Uterus (tissue), 2 donors: ENCODE results near the gene BIN2.

Source experiments
- POLR2A ChIP-seq, 2 donors: fragments of 450-650 bp; IDR thresholded peaks; one replicate each; pipeline ENCODE4 v1.6.1; 2016; ENCODE audit warnings: antibody characterized with exemption in 2 of 2, mild to moderate bottlenecking in 1 of 2, moderate library complexity in 1 of 2
- TF ChIP-seq, protein P1 (sequence below), 4 experiments: fragments of 200-600 bp in 2 of 4; fragments of 450-650 bp in 2 of 4; sonication (generic) in 2 of 4; IDR thresholded peaks; one replicate each; pipeline ENCODE4 v1.5.1; 2016 to 2019; ENCODE audit warnings: antibody characterized with exemption in 4 of 4, mild to moderate bottlenecking in 2 of 4, moderate library complexity in 1 of 4

DNA sequence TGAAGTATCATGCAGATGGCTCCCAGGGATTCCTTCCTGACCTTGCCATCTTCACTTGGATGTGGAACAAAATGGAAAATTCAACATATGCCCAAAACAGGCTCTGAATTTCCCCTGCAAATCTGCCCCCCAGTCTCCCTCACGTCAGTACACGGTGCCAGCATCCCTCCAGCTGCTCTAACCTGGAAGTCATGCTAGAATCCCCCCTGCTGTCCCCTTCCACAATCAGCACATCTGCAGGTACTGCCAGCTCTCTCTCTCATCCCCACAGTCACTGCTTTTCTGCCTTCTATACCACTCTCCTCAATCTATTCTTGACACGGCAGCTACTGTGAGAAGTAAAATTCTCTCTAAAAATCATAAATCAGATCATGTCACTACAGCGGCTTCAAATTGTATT lies 45.6 kb upstream of the BIN2 start:
- TF ChIP-seq, protein P1, sequence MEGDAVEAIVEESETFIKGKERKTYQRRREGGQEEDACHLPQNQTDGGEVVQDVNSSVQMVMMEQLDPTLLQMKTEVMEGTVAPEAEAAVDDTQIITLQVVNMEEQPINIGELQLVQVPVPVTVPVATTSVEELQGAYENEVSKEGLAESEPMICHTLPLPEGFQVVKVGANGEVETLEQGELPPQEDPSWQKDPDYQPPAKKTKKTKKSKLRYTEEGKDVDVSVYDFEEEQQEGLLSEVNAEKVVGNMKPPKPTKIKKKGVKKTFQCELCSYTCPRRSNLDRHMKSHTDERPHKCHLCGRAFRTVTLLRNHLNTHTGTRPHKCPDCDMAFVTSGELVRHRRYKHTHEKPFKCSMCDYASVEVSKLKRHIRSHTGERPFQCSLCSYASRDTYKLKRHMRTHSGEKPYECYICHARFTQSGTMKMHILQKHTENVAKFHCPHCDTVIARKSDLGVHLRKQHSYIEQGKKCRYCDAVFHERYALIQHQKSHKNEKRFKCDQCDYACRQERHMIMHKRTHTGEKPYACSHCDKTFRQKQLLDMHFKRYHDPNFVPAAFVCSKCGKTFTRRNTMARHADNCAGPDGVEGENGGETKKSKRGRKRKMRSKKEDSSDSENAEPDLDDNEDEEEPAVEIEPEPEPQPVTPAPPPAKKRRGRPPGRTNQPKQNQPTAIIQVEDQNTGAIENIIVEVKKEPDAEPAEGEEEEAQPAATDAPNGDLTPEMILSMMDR (IDR thresholded peaks at IDR 0.05) = no peak
- TF ChIP-seq POLR2A (IDR thresholded peaks at IDR 0.05) = no peak
